Measurements from ENCODE around the gene PAN2.
"Not testable (repeated sequence)": the region's sequence is repeated elsewhere in the genome, so short reads cannot be mapped to it uniquely, and the experiment has no call there.

PAN2 gene

DNA sequence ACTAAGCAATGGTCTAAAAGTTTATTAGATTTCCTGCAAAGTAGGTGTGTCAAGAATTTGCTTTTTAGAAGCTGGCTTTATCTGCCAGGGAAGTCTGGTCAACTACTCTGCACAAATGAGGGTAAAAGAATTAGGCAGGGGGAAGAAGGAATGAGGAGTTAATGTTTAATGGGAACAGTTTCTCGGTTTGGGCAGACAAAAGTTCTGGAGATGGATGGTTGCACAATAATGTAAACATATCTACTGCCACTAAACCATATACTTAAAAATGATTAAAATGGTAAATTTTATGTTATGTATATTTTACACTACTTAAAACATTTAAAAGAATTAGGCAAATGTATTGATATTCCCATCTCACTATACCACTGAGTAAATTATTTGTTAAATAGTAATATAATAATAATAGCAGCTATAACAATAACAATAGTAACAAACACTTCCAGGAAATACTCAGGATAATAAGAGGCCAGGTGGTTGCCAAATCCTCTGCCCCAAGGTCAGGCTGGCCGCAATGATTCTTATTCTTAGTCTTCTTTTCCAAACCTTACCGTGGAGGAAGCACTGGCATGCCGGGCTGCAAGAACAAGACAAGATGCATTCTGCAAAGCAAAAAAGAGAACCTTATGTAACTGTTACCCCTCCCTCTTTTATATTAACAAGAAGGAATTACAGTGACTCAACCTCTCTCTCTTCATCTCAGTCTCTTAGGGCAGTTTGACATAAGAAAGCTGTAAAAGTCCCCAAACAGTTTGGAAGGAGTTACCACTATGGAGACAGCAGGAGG, 47.6 kb downstream of the PAN2 start:
- TF ChIP-seq, protein P1, sequence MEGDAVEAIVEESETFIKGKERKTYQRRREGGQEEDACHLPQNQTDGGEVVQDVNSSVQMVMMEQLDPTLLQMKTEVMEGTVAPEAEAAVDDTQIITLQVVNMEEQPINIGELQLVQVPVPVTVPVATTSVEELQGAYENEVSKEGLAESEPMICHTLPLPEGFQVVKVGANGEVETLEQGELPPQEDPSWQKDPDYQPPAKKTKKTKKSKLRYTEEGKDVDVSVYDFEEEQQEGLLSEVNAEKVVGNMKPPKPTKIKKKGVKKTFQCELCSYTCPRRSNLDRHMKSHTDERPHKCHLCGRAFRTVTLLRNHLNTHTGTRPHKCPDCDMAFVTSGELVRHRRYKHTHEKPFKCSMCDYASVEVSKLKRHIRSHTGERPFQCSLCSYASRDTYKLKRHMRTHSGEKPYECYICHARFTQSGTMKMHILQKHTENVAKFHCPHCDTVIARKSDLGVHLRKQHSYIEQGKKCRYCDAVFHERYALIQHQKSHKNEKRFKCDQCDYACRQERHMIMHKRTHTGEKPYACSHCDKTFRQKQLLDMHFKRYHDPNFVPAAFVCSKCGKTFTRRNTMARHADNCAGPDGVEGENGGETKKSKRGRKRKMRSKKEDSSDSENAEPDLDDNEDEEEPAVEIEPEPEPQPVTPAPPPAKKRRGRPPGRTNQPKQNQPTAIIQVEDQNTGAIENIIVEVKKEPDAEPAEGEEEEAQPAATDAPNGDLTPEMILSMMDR (conservative IDR thresholded peaks at IDR 0.05; ENCODE audit: control insufficient read depth, insufficient read depth, low read depth, low read length) = no peak
- no peak overlapping the region for H3K4me3 ChIP-seq (ENCODE audit: control insufficient read depth, low read depth, low read length)
- no peak for DNase-seq (ENCODE audit: low read depth)

- H3K4me3 ChIP-seq (ENCODE audit: control insufficient read depth, low read depth, low read length); DNase-seq (ENCODE audit: low read depth): not testable (repeated sequence)
These were observed 49.5 kb downstream of the PAN2 start for GRCh38 chr12:56284263-56284662.

DNA sequence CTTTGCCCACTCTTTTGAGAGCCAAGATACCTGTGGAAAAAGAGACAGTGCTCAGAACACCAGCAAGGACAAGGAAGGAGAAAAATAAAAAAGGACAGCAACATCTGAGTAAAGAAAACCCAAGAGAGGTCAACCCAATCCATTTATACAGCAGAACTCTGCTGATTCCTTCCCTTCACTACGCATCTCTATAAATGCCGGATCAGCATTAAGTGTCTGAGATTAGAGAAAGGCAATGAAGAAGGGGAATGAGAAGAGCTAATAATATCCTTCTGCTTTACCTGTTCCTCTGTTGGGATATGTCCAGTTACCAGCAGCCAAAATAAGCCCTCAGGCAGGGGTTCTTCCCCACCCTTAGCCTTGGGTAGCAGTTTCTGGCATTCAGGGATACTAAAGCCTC, 51.2 kb downstream of the PAN2 start:
- no peak overlapping the region for H3K4me3 ChIP-seq (ENCODE audit: control insufficient read depth, low read depth, low read length)
- TF ChIP-seq, protein P1 (conservative IDR thresholded peaks at IDR 0.05; ENCODE audit: control insufficient read depth, insufficient read depth, low read depth, low read length) = no peak
- DNase-seq (ENCODE audit: low read depth) = no peak

DNA sequence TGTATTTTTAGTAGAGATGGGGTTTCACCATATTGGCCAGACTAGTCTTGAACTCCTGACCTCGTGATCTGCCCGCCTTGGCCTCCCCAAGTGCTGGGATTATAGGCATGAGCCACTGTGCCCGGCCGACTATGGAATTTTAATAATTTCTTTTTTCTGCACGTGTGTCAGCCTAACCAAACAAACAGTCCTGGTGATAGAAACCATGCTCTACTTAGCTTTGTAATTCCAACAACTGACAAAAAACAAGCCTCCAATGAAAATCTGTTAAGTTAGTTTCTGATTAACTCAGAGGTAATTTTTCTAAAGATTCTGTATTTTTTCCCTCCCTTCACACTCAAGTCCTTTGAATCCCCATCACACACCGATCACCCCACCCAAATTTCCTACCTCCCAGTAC, 51.8 kb downstream of the PAN2 start:
- no peak overlapping the region for H3K4me3 ChIP-seq (ENCODE audit: control insufficient read depth, low read depth, low read length)
- no peak for DNase-seq (ENCODE audit: low read depth)
- TF ChIP-seq, protein P1 (conservative IDR thresholded peaks at IDR 0.05; ENCODE audit: control insufficient read depth, insufficient read depth, low read depth, low read length) = no peak

DNA sequence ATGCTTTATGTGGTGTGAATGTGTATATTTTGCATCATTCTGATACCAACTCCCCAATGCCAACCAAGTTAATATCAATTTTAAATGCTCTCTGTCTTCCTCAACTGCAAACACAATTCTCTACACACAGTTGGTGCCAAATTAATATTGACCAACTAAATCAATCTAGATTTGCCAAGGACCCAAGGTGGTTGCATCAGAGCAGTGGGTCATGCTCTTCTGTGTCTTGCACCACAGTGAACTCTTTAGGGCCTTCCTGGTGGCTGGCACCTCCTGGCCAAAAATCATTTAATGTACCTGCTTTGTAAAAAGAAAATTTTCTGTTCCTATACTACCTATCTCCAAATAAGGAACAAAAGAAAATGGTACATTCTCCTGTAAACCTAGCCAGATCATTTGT, 53.0 kb downstream of the PAN2 start:
- TF ChIP-seq, protein P1 (conservative IDR thresholded peaks at IDR 0.05; ENCODE audit: control insufficient read depth, insufficient read depth, low read depth, low read length) = no peak
- H3K4me3 ChIP-seq (ENCODE audit: control insufficient read depth, low read depth, low read length) = no peak overlapping the region
- no peak for DNase-seq (ENCODE audit: low read depth)

DNA sequence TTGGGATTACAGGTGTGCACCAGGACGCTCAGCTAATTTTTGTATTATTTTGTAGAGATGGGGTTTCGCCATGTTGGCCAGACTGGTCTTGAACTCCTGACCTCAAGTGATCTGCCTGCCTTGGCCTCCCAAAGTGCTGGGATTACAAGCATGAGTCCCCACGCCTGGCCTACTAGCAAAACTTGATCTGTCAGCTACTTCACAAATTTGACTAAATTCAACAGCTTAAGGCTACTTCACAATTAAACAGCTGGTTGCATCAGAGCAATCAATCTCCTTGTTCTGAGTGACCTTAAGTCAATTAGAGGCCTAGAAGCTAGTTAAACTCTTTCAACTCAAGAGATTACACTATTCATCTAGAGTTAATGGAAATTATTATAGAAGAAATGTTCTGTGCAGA, 54.9 kb downstream of the PAN2 start:
- TF ChIP-seq, protein P1 (conservative IDR thresholded peaks at IDR 0.05; ENCODE audit: control insufficient read depth, insufficient read depth, low read depth, low read length) = no peak
- no peak for DNase-seq (ENCODE audit: low read depth)
- H3K4me3 ChIP-seq (ENCODE audit: control insufficient read depth, low read depth, low read length) = no peak overlapping the region

DNA sequence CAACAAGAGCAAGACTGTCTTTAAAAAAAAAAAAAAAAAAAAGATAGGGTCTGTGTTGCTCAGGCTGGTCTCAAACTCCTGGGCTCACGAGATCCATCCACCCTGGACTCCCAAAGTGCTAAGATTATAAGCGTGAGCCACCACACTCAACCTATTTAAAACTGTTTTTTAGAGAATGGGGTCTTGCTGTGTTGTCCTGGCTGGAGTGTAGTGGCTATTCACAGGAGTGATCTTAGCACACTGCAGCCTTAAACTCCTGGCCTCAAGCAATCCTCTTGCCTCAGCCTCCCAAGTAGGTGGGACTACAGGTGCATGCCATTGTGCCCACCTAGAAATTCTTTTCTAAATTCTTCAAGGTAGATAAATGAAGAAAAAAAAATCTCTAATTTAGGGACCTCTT, 59.5 kb downstream of the PAN2 start:
- TF ChIP-seq, protein P1 (conservative IDR thresholded peaks at IDR 0.05; ENCODE audit: control insufficient read depth, insufficient read depth, low read depth, low read length) = no peak
- H3K4me3 ChIP-seq (ENCODE audit: control insufficient read depth, low read depth, low read length) = no peak overlapping the region
- DNase-seq (ENCODE audit: low read depth) = no peak

DNA sequence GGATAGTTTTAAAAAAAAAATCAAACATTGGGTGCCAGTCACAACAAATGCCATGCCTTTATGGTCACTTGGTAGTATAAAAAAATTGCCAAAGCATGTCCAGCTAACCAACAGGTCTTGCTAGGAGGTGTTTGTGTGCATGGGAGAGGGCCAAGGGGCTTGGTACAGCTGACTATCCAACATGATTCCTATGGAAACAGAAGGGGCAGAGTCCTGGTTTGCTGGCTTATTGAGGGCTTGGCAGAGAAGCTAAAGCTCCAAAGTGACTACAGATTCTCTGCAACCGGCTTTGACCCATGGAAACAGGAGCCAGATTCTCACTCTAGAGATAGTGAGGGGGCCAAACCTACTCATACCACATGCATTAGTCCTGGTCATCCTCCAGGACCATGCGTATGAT, 61.3 kb downstream of the PAN2 start:
- H3K4me3 ChIP-seq (ENCODE audit: control insufficient read depth, low read depth, low read length) = not testable (repeated sequence)

More for the DNA sequence above, 61.3 kb downstream of the PAN2 start:
- not testable (repeated sequence) for DNase-seq (ENCODE audit: low read depth)

Measured in fibroblast of mammary gland (primary cell).